GM21360 (cell line): ENCODE results near the gene LYVE1.
"Not testable (repeated sequence)": the region's sequence is repeated elsewhere in the genome, so short reads cannot be mapped to it uniquely, and the experiment has no call there.

Experiments
- ATAC-seq: cut with Tn5 transposase; IDR thresholded peaks from one replicate; pipeline ENCODE4 v1.9.1; 2021; ENCODE audit warnings: mild to moderate bottlenecking, moderate library complexity; ENCODE audit not compliant: unreplicated experiment

LYVE1 gene

GRCh38 chr11:10568486-10568941 is at the start of gene LYVE1:
TSS of gene LYVE1 (minus strand) at chr11:10568665. CDS start at chr11:10568532, 133 bp downstream.
- ATAC-seq: no peak

GRCh38 chr11:10617551-10617950 is 49.1 kb upstream of the LYVE1 start:
- ATAC-seq: no peak

- ATAC-seq: no peak
Measured at GRCh38 chr11:10611979-10612862, 43.8 kb upstream of the LYVE1 start.

DNA sequence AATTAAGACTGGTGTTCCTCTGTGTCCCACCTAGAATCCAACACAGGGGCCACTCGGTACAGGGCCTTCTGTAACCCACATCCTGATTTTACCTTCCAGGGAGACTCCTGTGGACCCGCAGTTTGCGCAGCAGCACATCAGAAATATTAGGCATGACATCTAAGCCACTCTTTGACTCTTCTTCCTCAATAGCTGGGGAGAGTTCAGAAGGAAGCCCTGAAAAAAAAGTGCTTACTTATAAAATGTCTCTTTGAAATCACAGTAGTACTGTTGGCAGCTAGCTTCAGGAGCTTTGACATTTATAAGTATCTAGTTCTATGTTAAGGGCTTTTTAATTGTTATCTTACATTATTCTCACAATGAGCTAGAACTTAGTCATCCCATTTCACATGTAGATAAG is 41.2 kb upstream of the LYVE1 start:
- no peak for ATAC-seq

- no peak for ATAC-seq
Measured at GRCh38 chr11:10608584-10608983, 40.1 kb upstream of the LYVE1 start.

DNA sequence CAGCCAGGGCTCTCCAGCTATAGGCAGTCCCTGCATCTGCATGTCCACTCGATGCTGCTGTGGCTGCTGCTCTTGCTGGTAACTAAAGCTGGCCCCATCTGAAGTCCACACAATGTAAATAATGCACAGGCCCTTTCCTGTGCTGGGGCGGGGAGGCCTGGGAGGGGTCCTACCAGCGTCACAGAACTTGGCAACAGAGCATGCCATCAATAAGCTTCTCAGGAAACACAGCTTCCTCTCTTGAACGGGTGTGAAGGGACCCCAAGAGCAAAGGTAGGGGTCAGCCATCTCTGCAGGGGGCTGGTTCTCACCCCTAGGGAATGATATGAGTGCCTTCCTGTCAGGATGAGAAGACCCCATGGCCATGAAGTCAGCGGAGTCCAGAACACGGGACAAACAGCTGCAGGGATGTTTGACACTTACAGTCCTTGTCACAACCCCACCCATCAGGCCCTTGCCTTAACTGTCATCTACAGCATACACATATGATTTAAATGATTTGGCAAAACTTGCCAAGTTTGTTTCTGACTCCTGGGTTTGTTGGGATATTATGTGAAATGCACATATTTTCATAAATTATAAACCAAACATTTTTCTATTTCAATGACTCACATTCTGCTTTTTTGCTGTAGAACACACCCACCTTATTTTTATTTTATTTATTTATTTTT is 39.1 kb upstream of the LYVE1 start:
- no peak for ATAC-seq

- peak; percentile 60 for ATAC-seq
Measured at GRCh38 chr11:10606536-10607208, 38.2 kb upstream of the LYVE1 start.

- ATAC-seq: no peak
Measured at GRCh38 chr11:10605941-10606381, 37.5 kb upstream of the LYVE1 start.

DNA sequence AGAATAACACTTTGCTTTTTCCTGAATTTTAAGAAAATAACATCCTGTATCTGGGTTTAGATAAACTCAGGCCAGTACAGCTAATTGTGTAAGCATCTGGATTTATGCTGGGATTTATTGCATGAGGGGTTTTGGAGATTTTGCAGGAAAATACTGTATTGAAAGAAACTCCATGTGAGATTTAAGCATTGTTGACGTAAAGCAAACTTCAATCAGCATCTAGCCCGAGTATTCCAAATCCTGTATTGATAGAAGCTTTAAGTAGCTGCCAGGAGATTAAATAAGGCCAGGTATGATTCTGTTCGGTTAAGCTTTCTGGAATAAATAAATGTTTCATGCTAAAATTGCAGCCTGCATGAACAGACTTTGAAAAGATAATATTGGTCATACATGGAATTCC is 36.3 kb upstream of the LYVE1 start:
- no peak for ATAC-seq

GRCh38 chr11:10604340-10604748 is 35.9 kb upstream of the LYVE1 start:
- no peak for ATAC-seq

- no peak for ATAC-seq
Measured at GRCh38 chr11:10603721-10604297, 35.3 kb upstream of the LYVE1 start.

DNA sequence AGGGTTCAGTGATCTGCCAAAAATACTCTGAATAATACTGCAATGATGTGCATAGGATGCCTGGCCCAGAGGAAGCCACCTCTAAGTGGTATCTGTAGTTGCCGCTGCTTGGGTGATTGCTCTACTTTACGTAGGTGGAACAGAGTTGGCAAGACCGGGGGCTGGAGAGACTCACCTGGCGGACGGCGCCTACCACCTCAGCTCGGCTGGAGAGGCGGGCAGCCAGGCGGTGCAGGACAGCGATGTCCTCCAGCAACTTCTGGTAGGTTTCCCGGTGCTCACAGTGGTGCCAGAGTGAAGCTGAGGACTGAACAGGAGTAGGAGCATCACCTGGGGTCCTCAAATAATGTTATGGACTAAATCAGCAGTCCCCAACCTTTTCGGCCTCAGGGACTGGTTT is 34.5 kb upstream of the LYVE1 start:
- ATAC-seq: no peak

- no peak for ATAC-seq
Measured at GRCh38 chr11:10602366-10602765, 33.9 kb upstream of the LYVE1 start.

GRCh38 chr11:10601837-10602236 is 33.4 kb upstream of the LYVE1 start:
- ATAC-seq: no peak

GRCh38 chr11:10600570-10601248 is 32.2 kb upstream of the LYVE1 start:
- no peak for ATAC-seq

- ATAC-seq: no peak
Measured at GRCh38 chr11:10599388-10600175, 31.1 kb upstream of the LYVE1 start.

- no peak for ATAC-seq
Measured at GRCh38 chr11:10598816-10599215, 30.4 kb upstream of the LYVE1 start.

- no peak for ATAC-seq
Measured at GRCh38 chr11:10597877-10598351, 29.4 kb upstream of the LYVE1 start.

DNA sequence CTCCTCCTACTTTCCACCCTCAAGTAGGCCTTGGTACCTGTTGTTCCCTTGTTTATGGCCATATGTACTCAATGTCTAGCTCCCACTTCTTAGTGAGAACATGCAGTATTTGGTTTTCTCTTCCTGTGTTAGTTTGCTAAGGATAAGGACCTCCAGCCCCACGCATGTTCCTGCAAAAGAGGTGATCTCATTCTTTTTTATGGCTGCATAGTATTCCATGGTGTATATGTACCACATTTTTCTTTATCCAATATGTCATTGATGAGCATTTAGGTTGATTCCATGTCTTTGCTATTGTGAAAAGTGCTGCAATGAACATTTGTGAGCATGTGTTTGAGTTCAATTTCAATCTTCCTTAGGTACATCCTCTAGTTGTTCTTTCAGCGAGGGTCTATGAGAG is 27.4 kb upstream of the LYVE1 start:
- ATAC-seq: not testable (repeated sequence)

GRCh38 chr11:10594407-10594806 is 25.9 kb upstream of the LYVE1 start:
- no peak for ATAC-seq
